GM18507 (cell line): Measurements from ENCODE around the gene PARM1.

Experiments
- DNase-seq: peaks from one replicate; pipeline ENCODE4 v3.0.0; 2011; ENCODE audit warnings: low read depth; ENCODE audit not compliant: insufficient read length; ENCODE audit errors: extremely low spot score
- FAIRE-seq: peaks from 2 replicates; lab custom pipeline; 2011; peaks lifted over from hg19 to GRCh38; lab: Jason Lieb, UNC

The PARM1 gene

GRCh38 chr4:75016472-75016871 lies 83.6 kb downstream of the PARM1 start:
- peak; percentile 35 for FAIRE-seq

DNA sequence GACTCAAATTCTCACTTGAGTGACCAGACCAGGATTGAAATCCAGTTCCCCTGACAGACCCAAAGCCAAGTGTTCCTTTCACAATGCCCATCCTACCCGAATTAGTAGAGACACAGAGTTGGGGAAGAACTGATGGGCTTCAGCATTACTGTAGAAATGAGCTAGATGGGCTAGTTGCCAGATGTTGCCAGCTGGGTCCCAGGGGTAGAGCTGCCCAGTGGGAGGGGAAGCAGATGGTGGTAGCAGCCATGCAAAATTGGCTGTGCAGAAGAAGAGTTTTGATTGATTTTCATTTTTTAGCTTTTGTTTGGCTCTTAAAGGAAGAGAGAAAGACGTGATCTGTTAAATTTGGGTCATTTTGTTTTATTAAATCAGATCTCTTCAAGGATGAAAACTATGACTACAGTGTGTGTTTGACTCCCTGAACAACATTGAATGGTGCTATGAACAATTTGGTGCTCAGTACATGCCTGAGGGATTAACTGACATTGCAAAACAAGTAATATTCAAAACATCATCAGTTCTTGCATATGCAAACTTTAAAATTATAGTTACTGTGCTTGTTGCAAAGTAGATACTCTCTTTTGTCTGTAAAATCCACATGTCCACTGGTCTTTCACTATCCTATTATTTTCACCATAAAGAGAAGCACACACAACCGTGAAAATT lies 86.0 kb downstream of the PARM1 start:
- DNase-seq, result no peak
- no peak for FAIRE-seq

More at GRCh38 chr4:75016472-75016871, 83.6 kb downstream of the PARM1 start:
- no peak for DNase-seq

DNA sequence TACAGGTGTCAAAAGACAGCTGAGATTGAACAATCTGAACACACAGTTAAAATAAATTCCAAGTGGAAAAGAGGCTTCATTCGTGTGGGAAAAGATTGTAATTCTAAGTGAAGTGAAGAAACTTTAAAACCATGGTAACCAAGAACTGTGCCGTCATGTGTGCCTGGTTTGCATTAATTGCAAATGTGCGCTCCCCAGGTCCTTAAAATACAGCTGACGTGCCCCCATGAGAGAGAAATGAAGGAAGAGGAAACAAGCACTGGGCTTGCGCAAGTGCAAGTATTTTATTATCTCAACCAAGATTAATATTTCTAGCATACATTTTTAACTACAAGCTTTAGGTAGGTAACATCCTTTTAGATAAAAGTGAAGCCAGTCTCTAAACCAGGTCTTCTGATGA lies 92.5 kb downstream of the PARM1 start:
- DNase-seq, result no peak
- FAIRE-seq, result no peak

- FAIRE-seq, result no peak
These were observed 95.4 kb downstream of the PARM1 start for GRCh38 chr4:75028196-75028854.

DNA sequence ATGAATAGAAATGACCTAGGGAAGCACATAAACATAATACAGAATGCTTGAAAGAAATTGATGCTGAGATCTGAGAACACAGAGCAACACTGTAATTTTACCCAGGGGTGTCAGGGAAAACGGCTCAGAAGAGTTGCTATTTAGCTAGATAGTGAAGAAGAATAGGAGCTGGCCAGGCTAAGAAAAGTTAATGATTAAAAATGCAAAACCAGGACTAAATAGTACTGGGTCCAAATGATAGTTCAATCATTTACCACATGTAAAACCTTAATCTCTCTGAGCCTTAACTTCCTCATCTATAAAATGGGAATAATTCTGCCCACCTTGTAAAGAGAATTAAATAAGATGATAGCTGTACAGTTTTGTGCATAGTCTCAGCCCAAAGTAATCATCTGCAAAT lies 97.1 kb downstream of the PARM1 start:
- DNase-seq, result no peak
- FAIRE-seq, result no peak

More at GRCh38 chr4:75028196-75028854, 95.4 kb downstream of the PARM1 start:
- DNase-seq, result no peak

GRCh38 chr4:75030649-75031235 lies 97.8 kb downstream of the PARM1 start:
- FAIRE-seq (peak; percentile 74), DNase-seq (no peak)

DNA sequence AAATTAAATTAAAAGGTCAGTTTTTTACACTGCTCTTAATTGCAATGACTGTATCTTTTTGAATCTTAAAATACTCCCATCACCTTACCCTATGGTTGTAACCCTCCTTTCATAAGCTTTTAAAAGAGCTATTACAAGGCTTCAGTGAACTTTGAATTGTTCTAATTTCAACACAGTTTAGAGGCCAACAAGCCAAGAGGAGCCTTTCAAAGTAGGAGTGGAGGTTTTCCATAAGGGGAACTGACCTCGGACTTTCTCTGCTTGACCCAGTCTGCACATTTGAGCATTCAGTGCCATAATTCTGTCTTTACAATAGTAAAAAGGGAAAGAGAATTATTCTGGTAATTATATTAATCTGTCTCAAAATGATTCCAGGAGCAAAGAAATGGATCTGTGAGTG lies 98.9 kb downstream of the PARM1 start:
- FAIRE-seq (no peak), DNase-seq (no peak)

- FAIRE-seq, result no peak
- DNase-seq, result no peak
These were observed 101.6 kb downstream of the PARM1 start for GRCh38 chr4:75034523-75034922.

- no peak for FAIRE-seq
- no peak for DNase-seq
These were observed 102.4 kb downstream of the PARM1 start for GRCh38 chr4:75035321-75035720.

- FAIRE-seq (peak; percentile 71), DNase-seq (no peak)
These were observed 103.3 kb downstream of the PARM1 start for GRCh38 chr4:75036046-75036830.

DNA sequence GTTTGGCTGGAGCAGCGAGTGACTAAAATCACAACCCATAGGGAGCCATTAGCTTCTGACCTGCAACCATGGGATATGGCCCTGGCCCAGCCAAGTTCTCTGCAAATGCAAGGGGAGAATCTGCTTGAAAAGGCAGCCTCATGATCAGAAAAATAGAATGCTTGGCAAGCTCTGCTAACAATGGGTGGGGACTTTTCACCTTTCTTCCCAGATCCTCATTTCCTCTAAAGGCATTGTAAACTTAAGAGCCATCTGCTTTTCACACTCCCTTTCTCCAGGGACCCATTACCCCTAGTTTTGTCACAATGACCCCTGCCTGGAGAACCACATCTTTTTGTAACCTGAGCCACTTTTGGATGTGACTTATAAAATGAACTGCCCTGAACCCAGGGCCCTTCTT lies 104.3 kb downstream of the PARM1 start:
- FAIRE-seq (peak; percentile 68), DNase-seq (no peak)

DNA sequence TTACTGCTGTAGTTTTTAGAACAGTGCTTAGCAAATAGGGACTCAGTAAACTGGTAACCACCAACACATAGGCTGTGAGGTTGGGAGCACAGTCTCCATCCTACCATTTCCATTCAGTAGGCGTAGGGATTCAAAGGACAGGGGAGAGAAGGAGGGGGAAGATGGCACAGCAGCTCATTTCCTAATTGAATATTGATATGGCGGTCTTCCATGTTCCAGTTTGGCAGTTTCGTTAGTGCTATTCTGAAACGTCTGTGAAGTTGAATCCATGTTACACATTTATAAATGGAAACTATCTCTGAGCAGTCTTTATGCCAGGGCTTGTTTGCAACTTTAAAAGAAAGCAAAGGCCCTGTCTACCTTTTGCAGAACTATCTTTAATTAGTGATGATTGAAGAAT lies 105.5 kb downstream of the PARM1 start:
- DNase-seq, result no peak

GRCh38 chr4:75040703-75041102 lies 107.8 kb downstream of the PARM1 start:
- DNase-seq (no peak), FAIRE-seq (no peak)

More for the DNA sequence above, 105.5 kb downstream of the PARM1 start:
- no peak for FAIRE-seq

GRCh38 chr4:75042601-75043208 lies 109.8 kb downstream of the PARM1 start:
- DNase-seq (no peak), FAIRE-seq (peak; percentile 45)

DNA sequence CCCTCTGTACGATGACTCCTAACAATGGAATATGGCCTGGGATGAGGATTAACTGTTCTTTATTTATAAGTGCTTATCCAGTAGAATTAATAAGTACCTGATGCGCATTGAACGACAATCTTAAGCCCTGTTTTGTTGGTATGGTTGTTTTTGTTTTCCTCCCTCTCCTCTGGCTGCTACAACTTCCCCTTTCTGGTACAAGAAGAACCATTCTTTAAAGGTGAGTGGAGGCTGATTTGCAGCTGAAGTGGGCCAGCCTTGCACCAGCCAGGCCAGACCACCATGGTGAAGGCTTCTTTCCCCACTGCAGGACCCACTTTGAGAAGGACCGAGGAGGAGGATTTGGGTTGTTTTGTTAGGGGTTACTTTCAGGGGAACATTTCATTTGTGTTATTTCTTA lies 113.3 kb downstream of the PARM1 start:
- FAIRE-seq, result no peak

GRCh38 chr4:75046641-75047040 lies 113.7 kb downstream of the PARM1 start:
- FAIRE-seq, result no peak
- no peak for DNase-seq

More for the DNA sequence above, 113.3 kb downstream of the PARM1 start:
- no peak for DNase-seq

DNA sequence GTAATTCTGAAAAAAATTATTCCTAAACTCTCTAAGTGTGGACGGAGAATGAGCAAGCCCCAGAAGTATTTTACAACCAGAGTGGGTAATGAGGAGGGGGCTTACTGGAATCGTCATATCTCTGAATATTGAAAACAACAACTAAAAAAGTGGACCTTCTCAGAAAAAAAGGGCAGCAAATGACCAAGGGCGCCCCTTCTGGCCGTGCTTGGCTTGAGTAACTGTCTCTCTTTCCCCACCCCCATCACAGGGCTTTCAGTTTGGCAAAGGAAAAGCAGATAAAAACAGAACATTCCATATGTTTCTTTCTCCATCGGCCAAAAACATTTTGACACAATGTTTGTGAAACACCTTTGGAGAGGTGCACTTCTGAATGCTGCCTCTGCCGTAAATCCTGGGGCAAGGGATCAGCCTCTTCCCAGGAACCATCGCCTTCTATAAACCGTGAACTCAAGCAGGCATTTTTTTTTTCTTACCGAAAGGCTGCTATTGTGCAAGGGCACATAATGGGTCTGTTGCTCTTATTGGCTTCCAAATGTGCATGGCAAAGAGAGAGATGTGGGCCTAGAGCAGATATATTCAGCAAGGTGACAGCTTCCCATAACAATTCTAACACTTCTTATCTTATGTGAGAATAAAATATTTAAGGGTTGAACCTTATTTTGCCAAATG lies 115.4 kb downstream of the PARM1 start:
- DNase-seq (no peak), FAIRE-seq (no peak)

DNA sequence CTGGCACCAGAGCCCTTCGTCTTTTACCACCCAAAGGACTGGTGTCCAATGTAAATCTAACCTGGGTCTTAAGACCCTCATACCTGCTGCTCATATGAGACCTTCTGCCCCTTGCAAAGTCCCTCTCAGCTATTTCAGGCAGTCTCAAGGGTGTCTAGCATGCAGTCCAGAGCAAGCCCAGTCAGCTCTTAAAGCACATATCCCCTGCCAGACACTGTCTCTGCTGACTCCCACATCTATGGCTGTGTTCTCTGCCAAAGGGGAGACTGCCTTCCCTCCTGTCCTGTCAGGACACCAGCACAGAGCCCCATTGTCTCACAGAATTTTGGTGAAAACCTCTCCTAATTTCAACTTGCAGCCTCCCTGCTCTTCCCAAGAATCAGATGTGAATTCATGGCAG lies 118.5 kb downstream of the PARM1 start:
- FAIRE-seq (no peak), DNase-seq (no peak)

- DNase-seq (no peak), FAIRE-seq (no peak)
These were observed 120.4 kb downstream of the PARM1 start for GRCh38 chr4:75053352-75053751.
